Heart right ventricle (tissue), 16 donors: ENCODE data around the gene TUBAL3. TPM values are rescaled to one million over a fixed set of nuclear protein-coding genes. Genes with fewer than 3 reads are reported as not detected.

ENCODE experiments used
- ATAC-seq, 8 donors: fragments of 200-7000 bp; cut with Tn5 transposase; one replicate each; pipeline ENCODE4 v1.9.1; 2020; ENCODE audit warnings: mild to moderate bottlenecking in 8 of 8, moderate library complexity in 8 of 8, moderate number of reproducible peaks in 1 of 8
- DNase-seq, 2 donors: peaks; one replicate each; pipeline ENCODE4 v3.0.0-alpha.2; 2020
- H3K27ac ChIP-seq, 10 donors: fragments of 200-600 bp; sonication (generic) in 2 of 10; one replicate each; pipeline versions ENCODE4 v1.5.0 to v1.8.0; 2020 to 2022; ENCODE audit warnings: mild to moderate bottlenecking in 3 of 10
- H3K27me3 ChIP-seq, 7 donors: fragments of 200-600 bp; one replicate each; pipeline ENCODE4 v1.8.0; 2021 to 2022; ENCODE audit warnings: mild to moderate bottlenecking in 2 of 7
- H3K36me3 ChIP-seq, 9 donors: fragments of 200-600 bp; sonication (generic) in 1 of 9; one replicate each; pipeline versions ENCODE4 v1.5.0 to v1.8.0; 2020 to 2022; ENCODE audit warnings: mild to moderate bottlenecking in 2 of 9
- H3K4me1 ChIP-seq, 9 donors: fragments of 200-600 bp; sonication (generic) in 1 of 9; one replicate each; pipeline versions ENCODE4 v1.5.0 to v1.8.0; 2020 to 2022; ENCODE audit warnings: mild to moderate bottlenecking in 4 of 9
- H3K4me3 ChIP-seq, 10 donors: fragments of 200-600 bp; sonication (generic) in 2 of 10; one replicate each; pipeline versions ENCODE4 v1.5.0 to v1.8.0; 2020 to 2022; ENCODE audit warnings: mild to moderate bottlenecking in 7 of 10, moderate library complexity in 2 of 10
- H3K9me3 ChIP-seq, 11 donors: fragments of 200-600 bp in 10 of 11; sonication (generic) in 2 of 11; one replicate each; pipeline versions ENCODE4 v1.5.0 to v1.8.0; 2013 to 2022; ENCODE audit warnings: mild to moderate bottlenecking in 2 of 11, control low read depth in 1 of 11, moderate library complexity in 1 of 11
- CTCF ChIP-seq, 9 donors: fragments of 200-600 bp; sonication (generic) in 2 of 9; IDR thresholded peaks; one replicate each; pipeline versions ENCODE4 v1.5.0 to v1.8.0; 2021 to 2022; ENCODE audit warnings: antibody characterized with exemption in 9 of 9, mild to moderate bottlenecking in 5 of 9, moderate library complexity in 1 of 9
- WGBS, 2 donors: extraction: QIAGEN DNeasy Blood & Tissue Kit; methylation state at CpG; one replicate each; pipeline ENCODE4 v1.1.7; 2013; ENCODE audit warnings: inconsistent platforms in 1 of 2; 5-methylcytosine and 5-hydroxymethylcytosine counted together
- intact Hi-C, 10 donors: fragments of 100-400 bp; cut with DNase I; formaldehyde crosslinking; loops; one replicate each; pipeline versions ENCODE4 v1.11.1 to v1.14.2; 2022
- polyA plus RNA-seq, 2 donors: library from polyadenylated mRNA; stranded (reverse); fragments of 200-250 nt; gene quantifications; one replicate each; pipeline ENCODE4 v1.2.3, GENCODE V29; 2013
- total RNA-seq, 10 donors: library from RNA; stranded (reverse); fragmentation: NEBNext Ultra II Directional in 3 of 10; extraction: Animal tissue kit (Norgen Biotek cat#: 25700) in 3 of 10; gene quantifications; one replicate each; pipeline versions ENCODE4 v1.2.1 to v1.2.4, GENCODE V29; 2021 to 2023
- donor health status: Arrhythmogenic right ventricular cardiomyopathy.
- donor health status: ischemic (EF 13 %, LVEDD 7.1; RV severe dilation, severe dysfunction).
- donor health status: healthy with polysubstance abuse.
- donor health status: DM: no; HTN: yes; CAD: no.
- donor health status: DM: no; HTN: no; CAD: no.
- donor health status: ischemic (EF 25% LVEDD 6.9; RV normal size, moderate dysfunction).
- donor health status: ischemic (EF 25% LVEDD 5.7; RV mildly dilated, moderate dysfunction).
- donor health status: healthy.
- donor health status: DM: yes; HTN: yes; CAD: no.
- donor health status: Ischemic cardiomyopathy.
- donor health status: ischemic (EF 35%, LVEDD 5.7; RV mildly dilated, moderate dysfunction).
- donor health status: nonischemic (EF 11% LVEDD 7.7; RV severe dilation, severe dysfunction).
- donor health status: DM: yes; HTN: yes; CAD: no.
- donor health status: PGD.
- donor health status: ischemic (EF 29% LVEDD 5.4; RV normal size, mild dysfunction).
- donor health status: nonischemic (EF 23%, LVEDD 6.1; RV moderate dilation, normal function).

The TUBAL3 gene
- total and polyA plus RNA-seq, 12 donors: 0.14 to 0.72 (median 0.20) TPM; not detected in 3

GRCh38 chr10:5369362-5370158 is 35.1 kb downstream of the TUBAL3 start:
- DNase-seq: no peak
- ATAC-seq: no peak
- intact Hi-C loops: no loop called here
- H3K9me3 ChIP-seq: no peaks in the 10 kb centered on the region
- no peak overlapping the region for H3K4me3 ChIP-seq
- no peak for TF ChIP-seq CTCF (IDR thresholded peaks at IDR 0.05)
- no peak overlapping the region for H3K27ac ChIP-seq
- 74 to 77% methylated on average over 16 of the region's 16 CpGs for WGBS, 2 donors
- no peaks in the 10 kb centered on the region for H3K36me3 ChIP-seq
- peaks cover 0 to 31% (median 8%) of the 10 kb centered on the region in 7 donors for H3K27me3 ChIP-seq
- H3K4me1 ChIP-seq: no peaks in the 10 kb centered on the region

GRCh38 chr10:5365928-5366327 is 38.7 kb downstream of the TUBAL3 start:
- Histone ChIP-seq H3K36me3 (no peaks in the 10 kb centered on the region), H3K27me3 (peaks cover 0 to 39% (median 21%) of the 10 kb centered on the region in 7 donors), H3K4me3 (no peak overlapping the region), H3K9me3 (no peaks in the 10 kb centered on the region), H3K27ac (no peak overlapping the region), H3K4me1 (no peaks in the 10 kb centered on the region)
- 27 to 28% methylated on average over 5 of the region's 5 CpGs for WGBS, 2 donors
- ATAC-seq (no peak), DNase-seq (no peak)
- no peak for TF ChIP-seq CTCF (IDR thresholded peaks at IDR 0.05)
- intact Hi-C loops: no loop called here

GRCh38 chr10:5364890-5365338 is 39.7 kb downstream of the TUBAL3 start, which contains the start of gene UCN3:
Gene UCN3, plus strand, starts transcription at chr10:5364966. Its CDS starts 8,755 bp downstream, at chr10:5373721.
- DNase-seq (no peak), ATAC-seq (no peak)
- intact Hi-C loops: no loop called here
- Histone ChIP-seq H3K36me3 (no peaks in the 10 kb centered on the region), H3K4me3 (no peak within 1 kb of the TSS), H3K27me3 (peaks cover 0 to 48% (median 23%) of the 10 kb centered on the region in 7 donors), H3K9me3 (no peaks in the 10 kb centered on the region), H3K4me1 (no peaks in the 10 kb centered on the region), H3K27ac (no peak within 1 kb of the TSS)
- no peak for TF ChIP-seq CTCF (IDR thresholded peaks at IDR 0.05)
- 72 to 73% methylated on average over 21 of the region's 21 CpGs for WGBS, 2 donors

DNA sequence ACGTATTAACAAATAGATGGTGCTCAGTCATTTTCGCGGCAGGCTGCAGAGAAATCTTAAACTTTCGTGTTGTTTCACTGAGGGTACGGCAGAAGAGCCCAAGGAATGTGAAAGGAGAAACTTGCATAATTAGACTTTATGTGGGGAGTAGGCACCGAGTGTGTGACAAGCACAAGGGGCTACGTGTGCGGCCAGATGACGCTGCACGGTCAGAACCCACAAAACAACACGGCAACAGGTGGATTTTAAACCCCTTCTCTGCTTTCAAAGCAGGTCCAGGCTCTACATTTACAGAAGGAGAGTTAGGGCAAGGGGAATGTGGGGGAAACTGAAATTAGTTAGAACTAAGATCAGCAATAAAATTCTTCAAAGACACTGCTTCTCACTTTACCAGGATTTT is 40.3 kb downstream of the TUBAL3 start:
- H3K36me3 ChIP-seq: no peaks in the 10 kb centered on the region
- intact Hi-C loops: no loop called here
- DNase-seq: no peak
- no peak overlapping the region for H3K27ac ChIP-seq
- no peak overlapping the region for H3K4me3 ChIP-seq
- H3K4me1 ChIP-seq: no peaks in the 10 kb centered on the region
- ATAC-seq: no peak
- peaks cover 0 to 50% (median 23%) of the 10 kb centered on the region in 7 donors for H3K27me3 ChIP-seq
- TF ChIP-seq CTCF (IDR thresholded peaks at IDR 0.05): no peak
- no peaks in the 10 kb centered on the region for H3K9me3 ChIP-seq
- WGBS, 2 donors: 87 to 89% methylated on average over 11 of the region's 11 CpGs
